HEK293 (cell line): ENCODE measurements around the gene PPBP.

Source experiments
- BCL11A ChIP-seq: fragments of 450-650 bp; formaldehyde crosslinking; IDR thresholded peaks from 2 replicates; pipeline ENCODE4 v1.5.1; 2016; ENCODE audit warnings: low read depth, missing biosample characterization, missing genetic modification characterization
- CTCF ChIP-seq: fragments of 450-650 bp; formaldehyde crosslinking; IDR thresholded peaks from 2 replicates; pipeline ENCODE4 v1.5.1; 2016; ENCODE audit warnings: missing biosample characterization, missing genetic modification characterization
- KLF1 ChIP-seq: fragments of 450-650 bp; formaldehyde crosslinking; IDR thresholded peaks from 2 replicates; pipeline ENCODE4 v1.5.1; 2016; ENCODE audit warnings: missing biosample characterization, missing genetic modification characterization
- MZF1 ChIP-seq: fragments of 450-650 bp; formaldehyde crosslinking; IDR thresholded peaks from 2 replicates; pipeline ENCODE4 v1.5.1; 2017; ENCODE audit warnings: missing biosample characterization, missing genetic modification characterization, borderline replicate concordance
- SP2 ChIP-seq: fragments of 450-650 bp; formaldehyde crosslinking; IDR thresholded peaks from 2 replicates; pipeline ENCODE4 v1.5.1; 2016; ENCODE audit warnings: missing biosample characterization, missing genetic modification characterization
- TCF7L2 ChIP-seq: IDR thresholded peaks from 2 replicates; pipeline ENCODE4 v1.6.1; 2011; ENCODE audit warnings: low read depth, mild to moderate bottlenecking, inconsistent platforms, low read length, moderate library complexity, borderline replicate concordance
- YY1 ChIP-seq: fragments of 450-650 bp; formaldehyde crosslinking; IDR thresholded peaks from 2 replicates; pipeline ENCODE4 v1.5.1; 2018; ENCODE audit warnings: missing biosample characterization, missing genetic modification characterization
- ZBTB20 ChIP-seq: fragments of 450-650 bp; formaldehyde crosslinking; IDR thresholded peaks from 2 replicates; pipeline ENCODE4 v1.5.1; 2016; ENCODE audit warnings: missing biosample characterization, missing genetic modification characterization
- ZNF248 ChIP-seq: fragments of 450-650 bp; formaldehyde crosslinking; IDR thresholded peaks from 2 replicates; pipeline ENCODE4 v1.5.1; 2017; ENCODE audit warnings: missing biosample characterization, missing genetic modification characterization
- ZNF426 ChIP-seq: fragments of 450-650 bp; formaldehyde crosslinking; IDR thresholded peaks from 2 replicates; pipeline ENCODE4 v1.5.1; 2017; ENCODE audit warnings: missing biosample characterization, missing genetic modification characterization, mild to moderate bottlenecking, inconsistent platforms, moderate library complexity
- ZNF830 ChIP-seq: fragments of 450-650 bp; IDR thresholded peaks from 2 replicates; pipeline ENCODE4 v1.5.0; 2018; ENCODE audit warnings: missing biosample characterization, missing genetic modification characterization, low read depth, mild to moderate bottlenecking, moderate library complexity

GRCh38 chr4:74006009-74006476 is 18.1 kb upstream of the PPBP start:
- TF ChIP-seq SP2 (tag by site-specific recombination) (no peak), ZNF830 (tag by site-specific recombination) (no peak), CTCF (tag by site-specific recombination) (no peak), BCL11A (tag by site-specific recombination) (no peak), MZF1 (tag by site-specific recombination) (no peak), ZNF248 (no peak), KLF1 (tag by site-specific recombination) (no peak), ZBTB20 (tag by site-specific recombination) (no peak), YY1 (tag by site-specific recombination) (no peak), TCF7L2 (no peak), ZNF426 (tag by site-specific recombination) (no peak)
